Measurements from ENCODE around the gene KRTAP4-8. TPM values are rescaled to one million over a fixed set of nuclear protein-coding genes. Genes with fewer than 3 reads are reported as not detected.
"Not testable (repeated sequence)": the region's sequence is repeated elsewhere in the genome, so short reads cannot be mapped to it uniquely, and the experiment has no call there.

The KRTAP4-8 gene
- not detected for total RNA-seq

DNA sequence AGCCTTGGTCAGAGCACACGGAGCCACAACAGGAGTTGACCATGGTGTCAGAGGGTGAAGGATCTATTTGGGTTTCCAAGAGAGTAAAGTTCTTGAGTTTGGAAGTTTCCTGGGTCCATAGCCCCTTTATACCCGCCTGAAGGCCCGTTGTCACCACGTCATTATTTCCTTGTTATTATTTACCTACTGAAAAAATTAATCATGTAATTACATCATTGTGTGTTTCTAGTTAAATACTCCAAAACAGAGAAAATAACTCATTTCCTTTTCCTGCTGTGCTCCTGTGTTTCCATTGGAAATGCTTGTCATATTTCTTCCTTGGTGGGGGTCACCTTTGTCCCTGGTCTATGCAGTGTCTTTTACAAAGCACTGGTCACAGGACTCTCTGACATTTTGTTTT, at the start of gene KRTAP4-8:
Gene KRTAP4-8, minus strand, starts transcription at position 101 of the 400 bp plus-strand sequence. Its CDS starts 58 bp downstream, at position 43.
- Mint-ChIP-seq H3K4me3 (no peak within 1 kb of the TSS), H3K4me1 (ENCODE audit: low read depth in 2 of 2) (no peaks in the 10 kb centered on the region), H3K27ac (no peak within 1 kb of the TSS), H3K36me3 (no peaks in the 10 kb centered on the region), H3K9me3 (no peaks in the 10 kb centered on the region), H3K27me3 (peaks cover 18 to 42% of the 10 kb centered on the region in 2 donors)
- no peak for ATAC-seq
- no peak for DNase-seq (ENCODE audit: low spot score)

DNA sequence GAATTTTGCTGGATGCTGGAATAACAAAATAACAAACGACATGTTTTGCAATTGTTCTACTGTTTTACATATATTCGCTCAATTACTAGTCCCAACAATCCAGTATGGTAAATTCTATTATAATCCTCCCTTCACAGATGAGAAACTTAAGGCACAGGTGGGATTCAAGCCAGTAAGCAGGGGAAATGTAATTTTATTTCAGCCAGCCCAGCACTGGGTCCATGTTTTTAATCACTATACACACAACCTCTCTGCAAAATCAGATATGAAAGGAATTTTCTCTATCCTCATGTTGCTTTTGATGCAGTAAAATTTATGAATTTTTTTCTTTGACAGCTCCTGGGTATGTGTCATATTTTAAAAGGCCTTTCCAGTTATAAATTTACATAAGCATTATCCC, 47.3 kb upstream of the KRTAP4-8 start:
- Mint-ChIP-seq H3K4me3 (no peak overlapping the region), H3K27me3 (peaks cover 24 to 56% of the 10 kb centered on the region in 2 donors), H3K4me1 (ENCODE audit: low read depth in 2 of 2) (no peaks in the 10 kb centered on the region), H3K27ac (no peak overlapping the region), H3K36me3 (peaks cover 22% of the 10 kb centered on the region), H3K9me3 (peaks cover 8% of the 10 kb centered on the region)
- ATAC-seq (no peak), DNase-seq (ENCODE audit: low spot score) (no peak)

DNA sequence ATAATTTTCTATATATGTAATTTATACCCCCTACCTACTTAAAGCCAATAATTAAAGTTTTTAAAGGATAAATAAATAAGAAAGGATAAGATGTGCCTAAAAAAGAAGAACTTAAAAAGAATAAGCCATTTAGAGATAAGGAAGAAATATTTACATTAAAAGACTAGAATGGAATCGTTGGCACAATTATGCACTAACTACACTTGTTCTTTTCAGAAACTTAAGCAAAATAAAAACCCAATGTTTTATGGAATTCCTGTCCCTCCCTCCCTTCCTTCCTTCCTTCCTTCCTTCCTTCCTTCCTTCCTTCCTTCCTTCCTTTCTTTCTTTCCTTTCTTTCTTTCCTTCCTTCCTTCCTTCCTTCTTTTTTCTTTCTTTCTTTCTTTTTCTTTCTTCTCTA, 46.9 kb upstream of the KRTAP4-8 start:
- Mint-ChIP-seq H3K36me3 (peaks cover 23% of the 10 kb centered on the region), H3K27ac (no peak overlapping the region), H3K4me1 (ENCODE audit: low read depth in 2 of 2) (no peaks in the 10 kb centered on the region), H3K4me3 (no peak overlapping the region), H3K27me3 (peaks cover 24 to 58% of the 10 kb centered on the region in 2 donors), H3K9me3 (peaks cover 8% of the 10 kb centered on the region)
- DNase-seq (ENCODE audit: low spot score) (no peak), ATAC-seq (no peak)

DNA sequence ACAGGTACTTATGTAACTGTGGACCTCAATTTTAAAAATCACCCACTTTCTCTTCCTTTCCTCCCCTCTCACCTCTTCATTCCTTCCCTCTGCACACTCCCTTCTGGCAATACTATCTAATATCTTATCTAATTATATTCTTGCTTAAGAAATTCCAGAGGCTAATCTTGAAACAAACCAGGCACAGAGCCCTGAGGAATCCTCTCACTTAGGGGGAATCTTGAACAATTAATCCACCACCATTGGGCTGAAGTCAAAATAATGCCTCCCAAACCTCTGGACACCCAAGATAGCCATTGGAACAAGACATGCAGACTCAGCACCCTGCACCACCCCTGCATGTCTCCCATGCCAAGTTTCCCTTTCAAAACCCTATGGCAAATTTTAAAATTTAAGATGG, 43.4 kb upstream of the KRTAP4-8 start:
- no peak for ATAC-seq
- H3K27ac Mint-ChIP-seq = no peak overlapping the region
- peaks cover 12% of the 10 kb centered on the region for H3K9me3 Mint-ChIP-seq
- no peaks in the 10 kb centered on the region for H3K4me1 Mint-ChIP-seq (ENCODE audit: low read depth in 2 of 2)
- H3K4me3 Mint-ChIP-seq = no peak overlapping the region
- no peak for DNase-seq (ENCODE audit: low spot score)
- peaks cover 25 to 67% of the 10 kb centered on the region in 2 donors for H3K27me3 Mint-ChIP-seq
- peaks cover 29% of the 10 kb centered on the region for H3K36me3 Mint-ChIP-seq

DNA sequence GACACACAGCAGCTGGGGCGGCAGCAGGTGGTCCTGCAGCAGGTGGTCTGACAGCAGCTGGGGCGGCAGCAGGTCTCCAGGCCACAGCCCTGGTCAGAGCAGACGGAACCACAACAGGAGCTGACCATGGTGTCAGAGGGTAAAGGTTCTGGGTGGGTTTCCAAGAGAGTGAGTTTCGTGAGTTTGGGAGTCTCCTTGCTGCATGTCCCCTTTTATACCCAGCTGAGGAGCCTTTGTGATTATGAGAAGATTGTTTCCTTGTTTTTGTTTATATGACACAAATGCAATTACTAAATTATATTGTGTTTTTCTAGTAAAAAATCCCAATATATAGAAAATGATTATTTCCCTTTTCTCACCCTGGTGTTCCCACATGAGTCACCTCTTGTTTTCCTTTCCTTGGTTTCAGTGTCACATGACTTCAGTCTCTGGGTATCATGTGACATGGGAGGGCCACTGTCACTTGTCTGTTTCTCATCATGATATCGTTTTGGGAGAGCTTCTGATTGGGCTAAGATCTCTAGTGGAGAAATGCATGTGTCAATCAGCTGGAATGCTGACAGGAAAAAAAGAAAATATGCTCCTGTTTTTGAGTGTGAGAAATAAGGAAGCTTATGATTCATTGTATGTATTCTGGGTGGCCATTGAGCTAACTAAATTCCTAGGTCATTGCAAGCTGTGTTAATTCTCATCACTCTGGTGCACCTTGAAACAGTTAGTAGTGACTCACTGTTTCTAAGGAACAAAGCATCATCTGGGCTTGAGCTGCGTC, 42.6 kb upstream of the KRTAP4-8 start, which contains the start of gene KRTAP4-6:
Gene KRTAP4-6, minus strand, starts transcription at position 185 of the 772 bp plus-strand sequence. Its CDS starts 57 bp downstream, at position 128.
- H3K4me1 Mint-ChIP-seq (ENCODE audit: low read depth in 2 of 2) = no peaks in the 10 kb centered on the region
- H3K27ac Mint-ChIP-seq = no peak within 1 kb of the TSS
- DNase-seq (ENCODE audit: low spot score) (no peak), ATAC-seq (no peak)
- H3K9me3 Mint-ChIP-seq = peaks cover 12% of the 10 kb centered on the region
- no peak within 1 kb of the TSS for H3K4me3 Mint-ChIP-seq
- peaks cover 29% of the 10 kb centered on the region for H3K36me3 Mint-ChIP-seq
- H3K27me3 Mint-ChIP-seq = peaks cover 25 to 61% of the 10 kb centered on the region in 2 donors

DNA sequence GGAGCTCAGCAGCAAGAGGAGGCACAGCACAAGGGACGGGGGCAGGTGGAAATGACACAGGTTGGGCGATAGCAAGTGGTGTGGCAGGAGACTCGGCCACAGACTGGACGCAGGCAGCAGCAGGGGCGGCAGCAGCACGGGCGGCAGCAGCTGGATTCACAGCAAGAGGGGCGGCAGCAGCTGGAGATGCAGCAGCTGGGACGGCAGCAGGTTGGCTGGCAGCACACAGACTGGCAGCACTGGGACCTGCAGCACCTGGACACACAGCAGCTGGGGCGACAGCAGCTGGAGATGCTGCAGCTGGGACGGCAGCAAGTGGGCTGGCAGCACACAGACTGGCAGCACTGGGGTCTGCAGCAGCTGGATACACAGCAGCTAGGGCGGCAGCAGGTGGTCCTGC, 41.9 kb upstream of the KRTAP4-8 start:
- not testable (repeated sequence) for DNase-seq (ENCODE audit: low spot score); H3K4me3 Mint-ChIP-seq; H3K27ac Mint-ChIP-seq; ATAC-seq; H3K4me1 Mint-ChIP-seq (ENCODE audit: low read depth in 2 of 2)
- peaks cover 12% of the 10 kb centered on the region for H3K9me3 Mint-ChIP-seq
- peaks cover 29% of the 10 kb centered on the region for H3K36me3 Mint-ChIP-seq
- H3K27me3 Mint-ChIP-seq = peaks cover 25 to 56% of the 10 kb centered on the region in 2 donors

DNA sequence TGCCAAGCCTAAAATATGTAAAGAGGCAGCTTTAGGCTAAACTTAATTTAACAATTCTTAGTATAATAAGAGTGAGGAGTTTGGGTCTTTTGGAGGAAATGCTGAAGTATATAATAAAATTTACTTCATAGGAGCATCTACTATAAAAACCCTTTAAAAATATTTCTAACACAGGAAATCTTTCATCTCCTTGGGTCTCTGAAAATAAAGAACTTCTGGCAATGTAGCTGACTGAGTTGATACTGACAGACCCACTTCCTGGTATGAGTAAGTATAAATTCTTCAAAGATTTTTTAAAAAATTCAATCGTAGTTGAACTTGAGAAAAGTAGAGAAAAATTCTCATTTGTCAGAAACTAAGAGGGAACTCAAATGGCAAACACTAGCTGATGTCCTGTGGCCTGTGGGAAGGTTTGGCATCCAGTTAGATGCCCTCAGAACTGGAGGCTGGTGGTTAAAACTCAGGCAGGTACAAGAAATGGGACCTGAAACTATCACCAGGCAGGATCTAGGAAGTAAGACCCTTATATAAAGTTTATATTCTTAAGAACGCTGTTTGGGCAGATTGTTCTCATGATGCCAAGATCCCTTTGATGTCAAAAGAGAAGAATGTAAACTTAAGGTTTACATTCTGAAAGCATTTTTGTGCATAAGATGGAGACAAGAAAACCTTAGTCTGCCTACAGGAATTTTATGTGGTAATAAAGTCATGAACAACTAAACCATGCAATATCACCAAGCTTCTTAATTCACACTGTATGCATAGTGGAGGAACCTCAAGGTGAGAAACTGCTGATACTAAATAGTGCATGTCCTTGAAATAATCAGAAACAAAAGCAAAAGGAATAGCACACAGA, 36.2 kb upstream of the KRTAP4-8 start:
- DNase-seq (ENCODE audit: low spot score) (no peak), ATAC-seq (no peak)
- Mint-ChIP-seq H3K9me3 (no peaks in the 10 kb centered on the region), H3K4me1 (ENCODE audit: low read depth in 2 of 2) (no peaks in the 10 kb centered on the region), H3K27ac (peak overlapping the region in 1 of 2 donors; percentile 26), H3K36me3 (no peaks in the 10 kb centered on the region), H3K27me3 (peaks cover 22 to 42% of the 10 kb centered on the region in 2 donors), H3K4me3 (no peak overlapping the region)

DNA sequence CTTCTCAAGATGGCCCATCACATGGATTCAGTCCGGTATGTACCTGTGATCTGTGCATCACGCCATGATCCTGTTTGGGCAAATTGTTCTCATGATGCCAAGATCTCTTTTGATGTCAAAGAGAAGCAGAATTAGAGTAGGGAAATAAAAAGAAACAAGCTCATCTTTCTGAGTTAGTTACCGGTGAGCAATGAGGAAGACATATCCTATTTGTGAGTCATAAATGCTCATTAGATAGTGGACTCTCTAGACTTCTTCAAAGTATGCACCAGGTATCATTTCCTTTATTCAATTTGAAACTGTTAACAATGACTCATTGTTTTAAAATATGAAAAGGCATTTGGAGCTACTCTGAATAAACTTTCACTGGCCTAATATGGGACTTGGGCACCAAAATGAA, 34.0 kb upstream of the KRTAP4-8 start:
- no peaks in the 10 kb centered on the region for H3K4me1 Mint-ChIP-seq (ENCODE audit: low read depth in 2 of 2)
- H3K4me3 Mint-ChIP-seq = no peak overlapping the region
- no peaks in the 10 kb centered on the region for H3K36me3 Mint-ChIP-seq
- ATAC-seq (no peak), DNase-seq (ENCODE audit: low spot score) (no peak)
- H3K9me3 Mint-ChIP-seq = no peaks in the 10 kb centered on the region
- no peak overlapping the region for H3K27ac Mint-ChIP-seq
- peaks cover 22 to 31% of the 10 kb centered on the region in 2 donors for H3K27me3 Mint-ChIP-seq

DNA sequence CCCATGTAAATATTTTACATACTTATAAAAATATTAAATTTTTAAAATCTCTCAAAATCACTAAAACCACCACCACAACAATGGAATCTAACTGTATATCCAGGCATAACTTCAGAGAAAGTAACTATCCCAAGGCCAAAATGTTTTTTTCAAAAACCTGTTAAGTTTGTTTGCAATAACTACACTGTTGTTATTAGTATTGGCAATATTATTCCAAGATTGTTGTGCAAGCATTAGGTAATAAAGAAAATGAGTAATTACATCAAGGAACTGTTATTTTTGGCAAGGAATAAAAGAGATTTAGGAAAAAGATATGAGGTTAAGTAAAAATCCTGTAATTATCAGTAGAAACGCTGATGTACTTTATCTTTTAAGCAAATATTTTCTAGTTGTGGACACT, 29.4 kb upstream of the KRTAP4-8 start:
- H3K36me3 Mint-ChIP-seq = no peaks in the 10 kb centered on the region
- H3K27me3 Mint-ChIP-seq = peaks cover 31 to 51% of the 10 kb centered on the region in 2 donors
- ATAC-seq (no peak), DNase-seq (ENCODE audit: low spot score) (no peak)
- no peak overlapping the region for H3K27ac Mint-ChIP-seq
- peaks cover 0 to 5% of the 10 kb centered on the region in 2 donors for H3K4me1 Mint-ChIP-seq (ENCODE audit: low read depth in 2 of 2)
- no peak overlapping the region for H3K4me3 Mint-ChIP-seq
- no peaks in the 10 kb centered on the region for H3K9me3 Mint-ChIP-seq

DNA sequence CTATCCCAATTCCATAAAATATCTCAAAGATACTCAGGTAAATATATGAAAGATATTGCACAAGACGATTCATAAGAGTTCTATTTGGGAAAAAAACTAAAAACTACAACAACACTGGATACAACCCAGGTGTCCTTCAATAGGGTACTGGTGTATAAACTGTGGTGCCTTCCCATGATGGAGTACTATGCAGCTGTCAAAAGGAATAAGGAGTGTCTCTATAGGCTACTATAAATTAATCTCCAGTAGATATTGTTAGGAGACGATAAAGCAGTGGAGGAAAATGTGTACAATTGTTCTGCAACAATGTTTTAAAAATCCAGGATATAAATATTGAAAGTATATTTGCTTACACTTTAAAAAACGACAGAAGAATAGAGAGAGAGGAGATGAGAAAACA, 28.5 kb upstream of the KRTAP4-8 start:
- Mint-ChIP-seq H3K27me3 (peaks cover 30 to 45% of the 10 kb centered on the region in 2 donors), H3K4me3 (no peak overlapping the region), H3K9me3 (no peaks in the 10 kb centered on the region), H3K36me3 (no peaks in the 10 kb centered on the region), H3K4me1 (ENCODE audit: low read depth in 2 of 2) (peaks cover 0 to 5% of the 10 kb centered on the region in 2 donors), H3K27ac (no peak overlapping the region)
- ATAC-seq (no peak), DNase-seq (ENCODE audit: low spot score) (no peak)

DNA sequence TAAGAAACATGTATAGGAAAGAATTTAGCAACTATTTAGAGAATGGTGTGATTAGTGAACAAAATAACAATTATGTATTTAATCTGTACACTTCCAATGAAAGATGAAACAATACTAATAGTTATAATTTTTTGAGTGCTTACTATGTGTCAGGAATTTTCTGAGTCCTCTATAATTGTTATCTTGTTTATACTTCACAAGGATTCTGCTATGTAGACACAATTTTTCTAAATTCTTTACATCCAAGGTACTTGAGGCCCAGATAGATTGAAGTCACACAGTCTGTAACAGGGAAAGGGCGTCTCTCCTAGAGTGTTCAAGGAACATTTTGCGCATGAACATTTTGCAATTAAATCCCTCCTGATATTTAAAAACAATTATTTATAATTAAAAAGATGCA, 27.1 kb upstream of the KRTAP4-8 start:
- ATAC-seq (no peak), DNase-seq (ENCODE audit: low spot score) (no peak)
- Mint-ChIP-seq H3K9me3 (no peaks in the 10 kb centered on the region), H3K27ac (no peak overlapping the region), H3K4me3 (no peak overlapping the region), H3K36me3 (no peaks in the 10 kb centered on the region), H3K27me3 (peaks cover 29 to 43% of the 10 kb centered on the region in 2 donors), H3K4me1 (ENCODE audit: low read depth in 2 of 2) (peaks cover 0 to 7% of the 10 kb centered on the region in 2 donors)

DNA sequence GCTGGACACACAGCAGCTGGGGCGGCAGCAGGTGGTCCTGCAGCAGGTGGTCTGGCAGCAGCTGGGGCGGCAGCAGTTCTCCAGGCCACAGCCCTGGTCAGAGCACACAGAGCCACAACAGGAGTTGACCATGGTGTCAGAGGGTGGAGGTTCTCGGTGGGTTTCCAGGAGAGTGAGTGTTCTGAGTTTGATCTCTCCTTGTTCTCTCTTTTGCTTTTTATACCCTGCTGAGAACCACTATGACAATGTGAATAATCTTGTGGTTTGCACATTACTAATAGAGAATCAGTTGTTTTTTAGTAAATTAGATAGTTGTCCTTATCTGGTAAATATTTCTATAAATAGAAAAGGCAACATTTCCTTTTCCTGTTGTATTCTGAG, 26.0 kb upstream of the KRTAP4-8 start, which contains the start of gene KRTAP4-12:
Gene KRTAP4-12, minus strand, starts transcription at position 192 of the 381 bp plus-strand sequence. Its CDS starts 60 bp downstream, at position 132.
- ATAC-seq; DNase-seq (ENCODE audit: low spot score); H3K4me1 Mint-ChIP-seq (ENCODE audit: low read depth in 2 of 2); H3K4me3 Mint-ChIP-seq; H3K36me3 Mint-ChIP-seq; H3K27ac Mint-ChIP-seq; H3K9me3 Mint-ChIP-seq: not testable (repeated sequence)
- H3K27me3 Mint-ChIP-seq = peaks cover 31 to 43% of the 10 kb centered on the region in 2 donors

DNA sequence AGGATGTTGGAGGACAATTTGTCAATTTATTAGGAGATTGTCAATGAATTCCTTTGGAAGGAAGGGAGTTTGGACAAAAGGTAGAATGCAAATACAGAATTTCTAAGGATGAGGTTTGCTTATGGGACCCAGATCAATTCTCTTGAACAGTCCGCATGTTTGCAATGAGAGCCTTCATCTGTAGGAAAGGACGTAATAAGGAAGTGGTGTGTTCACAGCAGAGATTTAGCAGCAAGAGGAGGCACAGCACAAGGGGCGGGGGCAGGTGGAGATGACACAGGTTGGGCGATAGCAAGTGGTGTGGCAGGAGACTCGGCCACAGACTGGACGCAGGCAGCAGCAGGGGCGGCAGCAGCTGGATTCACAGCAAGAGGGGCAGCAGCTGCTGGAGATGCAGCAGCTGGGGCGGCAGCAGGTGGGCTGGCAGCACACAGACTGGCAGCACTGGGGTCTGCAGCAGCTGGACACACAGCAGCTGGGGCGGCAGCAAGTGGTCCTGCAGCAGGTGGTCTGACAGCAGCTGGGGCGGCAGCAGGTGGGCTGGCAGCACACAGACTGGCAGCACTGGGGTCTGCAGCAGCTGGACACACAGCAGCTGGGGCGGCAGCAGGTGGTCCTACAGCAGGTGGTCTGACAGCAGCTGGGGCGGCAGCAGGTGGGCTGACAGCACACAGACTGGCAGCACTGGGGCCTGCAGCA, 25.5 kb upstream of the KRTAP4-8 start:
- not testable (repeated sequence) for H3K9me3 Mint-ChIP-seq; H3K27ac Mint-ChIP-seq; DNase-seq (ENCODE audit: low spot score); H3K4me3 Mint-ChIP-seq; H3K4me1 Mint-ChIP-seq (ENCODE audit: low read depth in 2 of 2); H3K36me3 Mint-ChIP-seq; ATAC-seq
- peaks cover 28 to 43% of the 10 kb centered on the region in 2 donors for H3K27me3 Mint-ChIP-seq
